ENCODE results near the gene RHPN2. TPM values are rescaled to one million over a fixed set of nuclear protein-coding genes. Genes with fewer than 3 reads are reported as not detected.
"Not testable (repeated sequence)": the region's sequence is repeated elsewhere in the genome, so short reads cannot be mapped to it uniquely, and the experiment has no call there.

RHPN2 gene
- total RNA-seq, 1 experiment from 2014 or later: 32.8 TPM

DNA sequence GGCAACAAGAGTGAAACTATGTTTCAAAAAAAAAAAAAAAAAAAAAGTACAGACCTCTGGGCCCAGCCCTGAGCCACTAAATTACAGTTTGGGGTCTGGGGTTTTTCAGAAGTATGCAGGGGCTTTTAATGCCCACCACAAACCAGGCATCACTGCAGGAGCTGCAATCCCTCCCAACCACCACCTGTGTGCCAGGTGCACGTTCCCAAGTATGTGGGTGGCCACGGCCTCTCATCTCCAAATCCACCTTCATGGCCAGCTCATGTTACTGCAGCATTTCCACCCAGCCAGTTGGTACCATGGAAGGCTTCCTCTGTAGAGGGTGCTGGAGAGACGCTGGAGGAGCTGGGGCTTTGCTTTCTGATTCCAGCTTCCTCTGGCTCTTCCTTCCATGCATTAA lies 119.4 kb downstream of the RHPN2 start:
- CTCF ChIA-PET: no interaction called here
- no TSS peak for BruUV-seq (replicated peaks)
- TF ChIP-seq, protein P1, sequence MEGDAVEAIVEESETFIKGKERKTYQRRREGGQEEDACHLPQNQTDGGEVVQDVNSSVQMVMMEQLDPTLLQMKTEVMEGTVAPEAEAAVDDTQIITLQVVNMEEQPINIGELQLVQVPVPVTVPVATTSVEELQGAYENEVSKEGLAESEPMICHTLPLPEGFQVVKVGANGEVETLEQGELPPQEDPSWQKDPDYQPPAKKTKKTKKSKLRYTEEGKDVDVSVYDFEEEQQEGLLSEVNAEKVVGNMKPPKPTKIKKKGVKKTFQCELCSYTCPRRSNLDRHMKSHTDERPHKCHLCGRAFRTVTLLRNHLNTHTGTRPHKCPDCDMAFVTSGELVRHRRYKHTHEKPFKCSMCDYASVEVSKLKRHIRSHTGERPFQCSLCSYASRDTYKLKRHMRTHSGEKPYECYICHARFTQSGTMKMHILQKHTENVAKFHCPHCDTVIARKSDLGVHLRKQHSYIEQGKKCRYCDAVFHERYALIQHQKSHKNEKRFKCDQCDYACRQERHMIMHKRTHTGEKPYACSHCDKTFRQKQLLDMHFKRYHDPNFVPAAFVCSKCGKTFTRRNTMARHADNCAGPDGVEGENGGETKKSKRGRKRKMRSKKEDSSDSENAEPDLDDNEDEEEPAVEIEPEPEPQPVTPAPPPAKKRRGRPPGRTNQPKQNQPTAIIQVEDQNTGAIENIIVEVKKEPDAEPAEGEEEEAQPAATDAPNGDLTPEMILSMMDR (conservative IDR thresholded peaks at IDR 0.05; ENCODE audit: low read depth, low read length): no peak
- no peak for TF ChIP-seq EZH2phosphoT487 (IDR thresholded peaks at IDR 0.05; ENCODE audit: borderline replicate concordance, low read length)
- no peak for TF ChIP-seq EZH2 (IDR thresholded peaks at IDR 0.05; ENCODE audit: low read length, unreplicated experiment)
- Histone ChIP-seq H3K27ac (ENCODE audit: low read length) (no peak overlapping the region), H3K4me3 (ENCODE audit: low read length) (no peak overlapping the region), H3K9me3 (ENCODE audit: low read length) (no peaks in the 10 kb centered on the region), H3K9ac (ENCODE audit: low read length) (no peak overlapping the region), H3K36me3 (ENCODE audit: low read depth, low read length) (no peaks in the 10 kb centered on the region; the same call in 1 of the 2 replicates), H3F3A (ENCODE audit: low read length, unreplicated experiment) (no peaks in the 10 kb centered on the region), H4K20me1 (ENCODE audit: low read length) (no peaks in the 10 kb centered on the region), H3K9me2 (replicated peaks; ENCODE audit: low read length) (no peaks in the 10 kb centered on the region), H3K79me2 (ENCODE audit: low read length) (no peaks in the 10 kb centered on the region), H3K4me1 (ENCODE audit: insufficient read depth, low read length) (no peaks in the 10 kb centered on the region), H3K27me3 (ENCODE audit: low read length) (no peaks in the 10 kb centered on the region), H3K4me2 (ENCODE audit: low read length) (no peak overlapping the region), H2AFZ (ENCODE audit: low read length) (no peak overlapping the region)
- ATAC-seq: no peak; the same call in 1 of the 2 replicates
- no peak for DNase-seq
- intact Hi-C loops (cut with micrococcal nuclease): no loop called here
- POLR2A ChIA-PET (ENCODE audit: unreplicated experiment): no interaction called here

DNA sequence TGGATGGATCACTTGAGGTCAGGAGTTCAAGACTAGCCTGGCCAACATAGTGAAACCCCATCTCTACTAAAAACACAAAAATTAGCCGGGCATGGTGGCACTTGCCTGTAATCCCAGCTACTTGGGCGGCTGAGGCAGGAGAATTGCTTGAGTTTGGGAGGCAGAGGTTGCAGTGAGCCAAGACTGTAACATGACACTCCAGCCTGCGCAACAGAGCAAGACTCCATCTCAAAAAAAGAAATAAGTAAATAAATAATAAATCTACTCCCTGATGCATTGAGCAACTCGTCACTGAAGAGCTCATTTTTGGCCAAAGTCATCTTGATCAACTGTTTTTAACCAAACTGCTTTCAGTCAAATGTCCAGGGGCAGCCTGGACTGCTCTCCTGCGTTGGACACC lies 123.4 kb downstream of the RHPN2 start:
- H3K4me1 ChIP-seq (ENCODE audit: insufficient read depth, low read length); H3K9ac ChIP-seq (ENCODE audit: low read length); H3K9me3 ChIP-seq (ENCODE audit: low read length); H3K9me2 ChIP-seq (replicated peaks; ENCODE audit: low read length); intact Hi-C loops (cut with micrococcal nuclease); BruUV-seq (replicated peaks); H4K20me1 ChIP-seq (ENCODE audit: low read length); H2AFZ ChIP-seq (ENCODE audit: low read length); H3K4me3 ChIP-seq (ENCODE audit: low read length); ATAC-seq; H3K4me2 ChIP-seq (ENCODE audit: low read length); DNase-seq; H3K36me3 ChIP-seq (ENCODE audit: low read depth, low read length); H3K27me3 ChIP-seq (ENCODE audit: low read length); H3K79me2 ChIP-seq (ENCODE audit: low read length); H3K27ac ChIP-seq (ENCODE audit: low read length); CTCF ChIA-PET; H3F3A ChIP-seq (ENCODE audit: low read length, unreplicated experiment): not testable (repeated sequence)
- POLR2A ChIA-PET (ENCODE audit: unreplicated experiment): interaction anchor here (0.5 kb wide), 1 partner anchor 111 kb away, joined by 3 read pairs; no protein-coding TSS in a partner anchor

DNA sequence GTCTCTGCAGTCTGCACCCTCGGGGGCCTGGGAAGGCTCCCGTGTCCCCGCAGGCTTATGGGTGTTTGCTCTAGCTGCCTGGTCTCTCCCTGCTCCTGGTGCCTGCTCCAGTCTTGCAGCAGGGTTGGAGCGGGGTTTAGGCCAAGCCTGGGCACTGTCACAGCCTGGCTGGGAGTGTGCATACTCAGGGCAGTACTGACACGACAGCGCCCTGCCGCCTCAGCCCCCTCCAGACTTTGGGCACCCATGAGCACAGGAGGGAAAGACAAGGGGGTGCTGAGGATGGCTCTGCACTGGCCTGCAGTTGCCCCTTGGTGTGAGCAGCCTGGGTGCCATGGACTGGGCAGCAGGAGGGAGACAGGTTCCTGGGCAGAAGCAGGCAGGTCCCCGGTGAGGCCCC lies 128.6 kb downstream of the RHPN2 start:
- no peak overlapping the region for H3K4me3 ChIP-seq (ENCODE audit: low read length)
- H3K27me3 ChIP-seq (ENCODE audit: low read length): no peaks in the 10 kb centered on the region
- ATAC-seq (no peak), DNase-seq (no peak)
- H3K9ac ChIP-seq (ENCODE audit: low read length): no peak overlapping the region
- H3K27ac ChIP-seq (ENCODE audit: low read length): no peak overlapping the region
- H4K20me1 ChIP-seq (ENCODE audit: low read length): no peaks in the 10 kb centered on the region
- no peak overlapping the region for H2AFZ ChIP-seq (ENCODE audit: low read length)
- intact Hi-C loops (cut with micrococcal nuclease): no loop called here
- no peaks in the 10 kb centered on the region for H3K4me1 ChIP-seq (ENCODE audit: insufficient read depth, low read length)
- H3F3A ChIP-seq (ENCODE audit: low read length, unreplicated experiment): no peaks in the 10 kb centered on the region
- BruUV-seq (replicated peaks): no TSS peak
- no peaks in the 10 kb centered on the region for H3K79me2 ChIP-seq (ENCODE audit: low read length)
- no peak overlapping the region for H3K4me2 ChIP-seq (ENCODE audit: low read length)
- no peaks in the 10 kb centered on the region for H3K9me2 ChIP-seq (replicated peaks; ENCODE audit: low read length)
- no peaks in the 10 kb centered on the region for H3K36me3 ChIP-seq (ENCODE audit: low read depth, low read length)
- CTCF ChIA-PET: no interaction called here
- no peak for TF ChIP-seq EZH2 (IDR thresholded peaks at IDR 0.05; ENCODE audit: low read length, unreplicated experiment)
- TF ChIP-seq, protein P1 (conservative IDR thresholded peaks at IDR 0.05; ENCODE audit: low read depth, low read length): no peak
- no peak for TF ChIP-seq EZH2phosphoT487 (IDR thresholded peaks at IDR 0.05; ENCODE audit: borderline replicate concordance, low read length)
- no peaks in the 10 kb centered on the region for H3K9me3 ChIP-seq (ENCODE audit: low read length)
- POLR2A ChIA-PET (ENCODE audit: unreplicated experiment): no interaction called here
